ENCODE data around the gene PTP4A2. TPM values are rescaled to one million over a fixed set of nuclear protein-coding genes. Genes with fewer than 3 reads are reported as not detected.
A peak's percentile ranks its signal among the peaks of the same experiment; 100 is the strongest.

PTP4A2 gene
- total RNA-seq, 1 donor from 2014 or later: 271 TPM

- peaks cover 39% of the 10 kb centered on the region for H3K4me1 Mint-ChIP-seq (ENCODE audit: low read depth, unreplicated experiment)
Observed at GRCh38 chr1:31924839-31925238, 13.3 kb downstream of the PTP4A2 start.

GRCh38 chr1:31923901-31924535 is 14.2 kb downstream of the PTP4A2 start:
- peak overlapping the region; percentile 59 for H3K27ac Mint-ChIP-seq (ENCODE audit: unreplicated experiment)
- Histone ChIP-seq H3K27me3 (ENCODE audit: insufficient read depth, low read length) (no peaks in the 10 kb centered on the region), H3K4me3 (ENCODE audit: insufficient read depth, low read depth, low read length) (no peak overlapping the region), H3K4me1 (ENCODE audit: insufficient read depth, low read length) (peaks cover 5% of the 10 kb centered on the region), H3K4me2 (ENCODE audit: low read length) (no peak overlapping the region), H3K9me3 (ENCODE audit: insufficient read depth, low read depth, low read length) (no peaks in the 10 kb centered on the region), H3K9ac (ENCODE audit: low read length) (no peak overlapping the region), H3K79me2 (ENCODE audit: insufficient read depth, low read length) (peaks cover 98% of the 10 kb centered on the region), H3K36me3 (ENCODE audit: insufficient read depth, low read length) (no peaks in the 10 kb centered on the region), H2AFZ (ENCODE audit: low read depth, low read length) (no peak overlapping the region), H4K20me1 (ENCODE audit: insufficient read depth, low read length) (peaks cover 87% of the 10 kb centered on the region), H3K27ac (ENCODE audit: low read depth, low read length) (no peak overlapping the region)
- FAIRE-seq (no peak), DNase-seq (ENCODE audit: low read depth) (no peak)
- peaks cover 36% of the 10 kb centered on the region for H3K4me1 Mint-ChIP-seq (ENCODE audit: low read depth, unreplicated experiment)
- peak overlapping the region; percentile 68 for H3K4me3 Mint-ChIP-seq (ENCODE audit: unreplicated experiment)
- no peaks in the 10 kb centered on the region for H3K9me3 Mint-ChIP-seq (ENCODE audit: unreplicated experiment)
- no peaks in the 10 kb centered on the region for H3K27me3 Mint-ChIP-seq (ENCODE audit: low read depth, unreplicated experiment)
- H3K36me3 Mint-ChIP-seq (ENCODE audit: low read depth, unreplicated experiment): no peaks in the 10 kb centered on the region
- TF ChIP-seq CTCF (IDR thresholded peaks at IDR 0.05; ENCODE audit: insufficient read depth, low read depth, low read length) (no peak), EZH2 (IDR thresholded peaks at IDR 0.05; ENCODE audit: insufficient read depth, low read length) (no peak)

More at GRCh38 chr1:31924839-31925238, 13.3 kb downstream of the PTP4A2 start:
- H3K4me3 ChIP-seq (ENCODE audit: insufficient read depth, low read depth, low read length): no peak overlapping the region
- H3K4me1 ChIP-seq (ENCODE audit: insufficient read depth, low read length): peaks cover 5% of the 10 kb centered on the region
- no peak overlapping the region for H2AFZ ChIP-seq (ENCODE audit: low read depth, low read length)
- no peak overlapping the region for H3K9ac ChIP-seq (ENCODE audit: low read length)
- H3K79me2 ChIP-seq (ENCODE audit: insufficient read depth, low read length): peaks cover 98% of the 10 kb centered on the region
- Mint-ChIP-seq H3K9me3 (ENCODE audit: unreplicated experiment) (no peaks in the 10 kb centered on the region), H3K27me3 (ENCODE audit: low read depth, unreplicated experiment) (no peaks in the 10 kb centered on the region), H3K4me3 (ENCODE audit: unreplicated experiment) (no peak overlapping the region), H3K27ac (ENCODE audit: unreplicated experiment) (no peak overlapping the region), H3K36me3 (ENCODE audit: low read depth, unreplicated experiment) (no peaks in the 10 kb centered on the region)
- H3K27ac ChIP-seq (ENCODE audit: low read depth, low read length): no peak overlapping the region
- TF ChIP-seq EZH2 (IDR thresholded peaks at IDR 0.05; ENCODE audit: insufficient read depth, low read length) (no peak), CTCF (IDR thresholded peaks at IDR 0.05; ENCODE audit: insufficient read depth, low read depth, low read length) (no peak)
- peaks cover 88% of the 10 kb centered on the region for H4K20me1 ChIP-seq (ENCODE audit: insufficient read depth, low read length)
- no peaks in the 10 kb centered on the region for H3K36me3 ChIP-seq (ENCODE audit: insufficient read depth, low read length)
- H3K27me3 ChIP-seq (ENCODE audit: insufficient read depth, low read length): no peaks in the 10 kb centered on the region
- no peaks in the 10 kb centered on the region for H3K9me3 ChIP-seq (ENCODE audit: insufficient read depth, low read depth, low read length)
- FAIRE-seq (no peak), DNase-seq (ENCODE audit: low read depth) (no peak)
- H3K4me2 ChIP-seq (ENCODE audit: low read length): peak overlapping the region; percentile 2

- DNase-seq (ENCODE audit: low read depth): no peak
- peaks cover 5% of the 10 kb centered on the region for H3K4me1 ChIP-seq (ENCODE audit: insufficient read depth, low read length)
- H3K4me2 ChIP-seq (ENCODE audit: low read length): no peak overlapping the region
- Mint-ChIP-seq H3K27me3 (ENCODE audit: low read depth, unreplicated experiment) (no peaks in the 10 kb centered on the region), H3K4me3 (ENCODE audit: unreplicated experiment) (no peak overlapping the region), H3K36me3 (ENCODE audit: low read depth, unreplicated experiment) (peaks cover 3% of the 10 kb centered on the region), H3K4me1 (ENCODE audit: low read depth, unreplicated experiment) (peaks cover 24% of the 10 kb centered on the region), H3K27ac (ENCODE audit: unreplicated experiment) (no peak overlapping the region), H3K9me3 (ENCODE audit: unreplicated experiment) (no peaks in the 10 kb centered on the region)
- H4K20me1 ChIP-seq (ENCODE audit: insufficient read depth, low read length): peaks cover 83% of the 10 kb centered on the region
- no peak for TF ChIP-seq EZH2 (IDR thresholded peaks at IDR 0.05; ENCODE audit: insufficient read depth, low read length)
- no peak for TF ChIP-seq CTCF (IDR thresholded peaks at IDR 0.05; ENCODE audit: insufficient read depth, low read depth, low read length)
- H3K4me3 ChIP-seq (ENCODE audit: insufficient read depth, low read depth, low read length): no peak overlapping the region
- H3K27ac ChIP-seq (ENCODE audit: low read depth, low read length): no peak overlapping the region
- no peaks in the 10 kb centered on the region for H3K9me3 ChIP-seq (ENCODE audit: insufficient read depth, low read depth, low read length)
- H3K36me3 ChIP-seq (ENCODE audit: insufficient read depth, low read length): peaks cover 9% of the 10 kb centered on the region
- peak; percentile 5 for FAIRE-seq
- no peaks in the 10 kb centered on the region for H3K27me3 ChIP-seq (ENCODE audit: insufficient read depth, low read length)
- H3K79me2 ChIP-seq (ENCODE audit: insufficient read depth, low read length): peaks cover 98% of the 10 kb centered on the region
- no peak overlapping the region for H2AFZ ChIP-seq (ENCODE audit: low read depth, low read length)
- H3K9ac ChIP-seq (ENCODE audit: low read length): no peak overlapping the region
Observed at GRCh38 chr1:31920956-31921355, 17.2 kb downstream of the PTP4A2 start.
